ENCODE measurements around the gene SLC12A9. TPM values are rescaled to one million over a fixed set of nuclear protein-coding genes. Genes with fewer than 3 reads are reported as not detected.

SLC12A9 gene
- total RNA-seq, 1 experiment from 2014 or later = 24.6 TPM

GRCh38 chr7:100819586-100819985 lies 32.9 kb upstream of the SLC12A9 start (continued):
- TF ChIP-seq POLR2AphosphoS5 (IDR thresholded peaks at IDR 0.05; ENCODE audit: low read depth, low read length) = no peak
- TF ChIP-seq REST (IDR thresholded peaks at IDR 0.05; ENCODE audit: low read depth) = no peak

GRCh38 chr7:100822236-100823139 lies 30.0 kb upstream of the SLC12A9 start:
- Histone ChIP-seq H3K36me3 (ENCODE audit: control insufficient read depth in 1 of 2, insufficient read depth in 2 of 2, low read length in 2 of 2) (peaks cover 27 to 31% of the 10 kb centered on the region in 2 experiments; a peak in 3 of 4 replicates), H3K9me2 (ENCODE audit: insufficient read depth) (no peaks in the 10 kb centered on the region), H2AFZ (ENCODE audit: low read depth, low read length, poor library complexity, severe bottlenecking) (no peak overlapping the region), H3K27me3 (ENCODE audit: insufficient read depth, low read length) (no peaks in the 10 kb centered on the region), H4K20me1 (ENCODE audit: insufficient read depth) (no peaks in the 10 kb centered on the region), H3K4me1 (ENCODE audit: control insufficient read depth in 1 of 2, insufficient read depth in 2 of 2, low read length in 2 of 2) (peaks cover 6 to 16% of the 10 kb centered on the region in 2 experiments; a peak in 3 of 4 replicates), H3K9ac (ENCODE audit: low read length) (no peak overlapping the region), H3K27ac (ENCODE audit: low read depth, low read length) (no peak overlapping the region), H3K79me2 (ENCODE audit: insufficient read depth, low read length) (peaks cover 32% of the 10 kb centered on the region), H3K4me2 (ENCODE audit: low read length) (no peak overlapping the region), H3K4me3 (replicated peaks in 1 of 2; ENCODE audit: low read depth in 1 of 2, low read length in 2 of 2) (no peak overlapping the region), H3K9me3 (ENCODE audit: control insufficient read depth in 1 of 2, insufficient read depth in 1 of 2, low read depth in 1 of 2, low read length in 2 of 2) (no peaks in the 10 kb centered on the region)
- ChIA-PET RAD21 (ENCODE audit: low non-redundant PET in 1 of 2, low total read pairs in 2 of 2, uncharacterized antibody in 2 of 2, unreplicated experiment in 2 of 2) (no interaction called here), POLR2A (no interaction called here), CTCF (no interaction called here)
- no TSS peak for BruUV-seq (replicated peaks)
- intact Hi-C loops (cut with micrococcal nuclease) = no loop called here
- TF ChIP-seq TCF7L2 (IDR thresholded peaks at IDR 0.05; ENCODE audit: borderline replicate concordance, extremely low read depth, insufficient read depth, insufficient read length) = no peak
- TF ChIP-seq ZNF274 (IDR thresholded peaks at IDR 0.05; ENCODE audit: low read depth, low read length) = no peak
- no peak for TF ChIP-seq ZFX (IDR thresholded peaks at IDR 0.05)
- no peak for TF ChIP-seq SP1 (IDR thresholded peaks at IDR 0.05; ENCODE audit: low read depth)
- no peak for TF ChIP-seq CBX3 (IDR thresholded peaks at IDR 0.05; ENCODE audit: low read depth)
- no peak for TF ChIP-seq ZBTB33 (IDR thresholded peaks at IDR 0.05; ENCODE audit: extremely low read depth, insufficient replicate concordance, low read length)
- no peak for TF ChIP-seq EZH2 (IDR thresholded peaks at IDR 0.05)
- TF ChIP-seq SRF (IDR thresholded peaks at IDR 0.05; ENCODE audit: low read depth) = no peak
- no peak for TF ChIP-seq POLR2AphosphoS5 (IDR thresholded peaks at IDR 0.05; ENCODE audit: low read depth, low read length)
- TF ChIP-seq ATF3 (IDR thresholded peaks at IDR 0.05) = no peak
- no peak for TF ChIP-seq MAX (IDR thresholded peaks at IDR 0.05)
- no peak for TF ChIP-seq EZH2phosphoT487 (IDR thresholded peaks at IDR 0.05; ENCODE audit: borderline replicate concordance)
- TF ChIP-seq JUND (IDR thresholded peaks at IDR 0.05) = no peak
- TF ChIP-seq POLR2A (IDR thresholded peaks at IDR 0.05; ENCODE audit: borderline replicate concordance, extremely low read depth, insufficient read depth, insufficient read length) = no peak
- ATAC-seq = no peak
- DNase-seq (ENCODE audit: low read depth, low spot score) = no peak
